ENCODE data around the gene IL19.

Gene IL19

DNA sequence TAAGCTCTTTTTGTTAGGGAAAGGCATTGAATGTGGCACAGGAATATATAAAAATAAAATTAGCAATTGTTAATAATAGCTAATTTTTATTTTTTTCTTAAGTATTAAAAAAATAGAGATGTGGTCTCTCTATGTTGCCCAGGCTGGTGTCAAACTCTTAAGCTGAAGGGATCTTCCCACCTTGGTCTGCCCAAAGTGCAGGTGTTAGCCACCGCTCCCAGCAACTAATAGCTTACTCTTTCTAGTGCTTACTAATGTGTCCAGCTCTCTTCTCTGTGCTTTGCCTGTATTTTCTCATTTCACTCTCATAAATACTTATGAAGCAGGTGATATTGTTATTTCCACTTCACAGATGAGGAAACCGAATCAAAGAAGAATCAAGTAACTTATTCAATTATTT lies 113.3 kb downstream of the IL19 start:
- no peak for ATAC-seq
- TF ChIP-seq OSR1 (CRISPR knock-in tag; IDR thresholded peaks at IDR 0.05) (no peak), ZNF565 (CRISPR knock-in tag; conservative IDR thresholded peaks at IDR 0.05; ENCODE audit: low read depth) (no peak), ZNF70 (CRISPR knock-in tag; IDR thresholded peaks at IDR 0.05) (no peak), PPARA (CRISPR knock-in tag; IDR thresholded peaks at IDR 0.05; ENCODE audit: borderline replicate concordance) (no peak), ZNF8 (CRISPR knock-in tag; IDR thresholded peaks at IDR 0.05) (no peak), ARNTL (CRISPR knock-in tag; IDR thresholded peaks at IDR 0.05; ENCODE audit: borderline replicate concordance, low read depth) (no peak), TCF4 (CRISPR knock-in tag; IDR thresholded peaks at IDR 0.05; ENCODE audit: borderline replicate concordance) (no peak), TOX (CRISPR knock-in tag; IDR thresholded peaks at IDR 0.05; ENCODE audit: borderline replicate concordance) (no peak), ISL1 (CRISPR knock-in tag; IDR thresholded peaks at IDR 0.05) (no peak), CSDC2 (CRISPR knock-in tag; IDR thresholded peaks at IDR 0.05) (no peak), ZFP3 (CRISPR knock-in tag; IDR thresholded peaks at IDR 0.05) (no peak)
- TF ChIP-seq, protein P1, sequence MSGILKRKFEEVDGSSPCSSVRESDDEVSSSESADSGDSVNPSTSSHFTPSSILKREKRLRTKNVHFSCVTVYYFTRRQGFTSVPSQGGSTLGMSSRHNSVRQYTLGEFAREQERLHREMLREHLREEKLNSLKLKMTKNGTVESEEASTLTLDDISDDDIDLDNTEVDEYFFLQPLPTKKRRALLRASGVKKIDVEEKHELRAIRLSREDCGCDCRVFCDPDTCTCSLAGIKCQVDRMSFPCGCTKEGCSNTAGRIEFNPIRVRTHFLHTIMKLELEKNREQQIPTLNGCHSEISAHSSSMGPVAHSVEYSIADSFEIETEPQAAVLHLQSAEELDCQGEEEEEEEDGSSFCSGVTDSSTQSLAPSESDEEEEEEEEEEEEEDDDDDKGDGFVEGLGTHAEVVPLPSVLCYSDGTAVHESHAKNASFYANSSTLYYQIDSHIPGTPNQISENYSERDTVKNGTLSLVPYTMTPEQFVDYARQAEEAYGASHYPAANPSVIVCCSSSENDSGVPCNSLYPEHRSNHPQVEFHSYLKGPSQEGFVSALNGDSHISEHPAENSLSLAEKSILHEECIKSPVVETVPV (CRISPR knock-in tag; IDR thresholded peaks at IDR 0.05), result no peak

DNA sequence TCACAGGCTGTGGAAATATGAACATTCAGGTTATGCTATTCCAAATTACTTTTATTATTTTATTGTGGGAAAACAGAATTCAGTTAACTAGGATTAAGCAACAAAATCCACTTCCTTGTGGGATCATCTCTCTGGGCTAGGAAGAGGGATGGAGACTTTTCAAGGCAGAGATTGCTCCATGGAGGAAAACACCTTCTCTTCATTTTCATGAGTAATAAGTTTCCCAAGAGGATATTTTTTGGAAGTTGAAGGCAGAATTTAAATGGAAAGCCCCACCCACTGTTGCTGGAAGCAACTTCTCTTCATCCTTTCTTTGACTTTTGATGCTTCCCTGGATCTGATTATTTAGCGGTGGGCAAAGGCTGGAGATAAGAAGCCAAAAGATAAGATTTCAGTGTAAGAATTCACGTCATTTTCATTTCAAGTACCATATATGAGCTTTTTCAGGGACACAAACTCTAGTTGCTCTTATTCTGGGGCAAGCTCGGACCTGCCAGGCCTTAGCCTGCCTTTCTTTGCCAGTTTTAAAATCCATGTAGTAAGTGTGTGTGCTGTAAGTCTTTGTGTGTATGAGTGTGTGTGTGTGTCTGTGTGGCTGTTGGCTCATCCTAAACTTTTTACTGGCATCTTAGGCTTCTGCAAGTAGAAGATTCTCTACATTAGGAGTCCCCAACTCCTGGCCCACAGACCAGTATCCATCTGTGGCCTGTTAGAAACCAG lies 114.9 kb downstream of the IL19 start:
- ATAC-seq, result no peak
- TF ChIP-seq BACH2 (CRISPR knock-in tag; IDR thresholded peaks at IDR 0.05; ENCODE audit: borderline replicate concordance) (no peak), ZFP3 (CRISPR knock-in tag; IDR thresholded peaks at IDR 0.05) (no peak), SNAI2 (CRISPR knock-in tag; IDR thresholded peaks at IDR 0.05) (no peak), OSR1 (CRISPR knock-in tag; IDR thresholded peaks at IDR 0.05) (no peak), PPARA (CRISPR knock-in tag; IDR thresholded peaks at IDR 0.05; ENCODE audit: borderline replicate concordance) (no peak), TSHZ2 (CRISPR knock-in tag; IDR thresholded peaks at IDR 0.05) (no peak), ESRRG (CRISPR knock-in tag; IDR thresholded peaks at IDR 0.05) (no peak), ZC3H10 (CRISPR knock-in tag; IDR thresholded peaks at IDR 0.05) (no peak), ISL1 (CRISPR knock-in tag; IDR thresholded peaks at IDR 0.05) (no peak), CSDC2 (CRISPR knock-in tag; IDR thresholded peaks at IDR 0.05) (no peak), TOX (CRISPR knock-in tag; IDR thresholded peaks at IDR 0.05; ENCODE audit: borderline replicate concordance) (no peak), ARNTL (CRISPR knock-in tag; IDR thresholded peaks at IDR 0.05; ENCODE audit: borderline replicate concordance, low read depth) (no peak), ZNF565 (CRISPR knock-in tag; conservative IDR thresholded peaks at IDR 0.05; ENCODE audit: low read depth) (no peak), CREB5 (CRISPR knock-in tag; IDR thresholded peaks at IDR 0.05; ENCODE audit: low read depth) (no peak), GLIS3 (CRISPR knock-in tag; IDR thresholded peaks at IDR 0.05) (no peak), ZNF70 (CRISPR knock-in tag; IDR thresholded peaks at IDR 0.05) (no peak), RARB (CRISPR knock-in tag; IDR thresholded peaks at IDR 0.05) (no peak)
- TF ChIP-seq, protein P1 (CRISPR knock-in tag; IDR thresholded peaks at IDR 0.05), result no peak
- TF ChIP-seq, protein P2, sequence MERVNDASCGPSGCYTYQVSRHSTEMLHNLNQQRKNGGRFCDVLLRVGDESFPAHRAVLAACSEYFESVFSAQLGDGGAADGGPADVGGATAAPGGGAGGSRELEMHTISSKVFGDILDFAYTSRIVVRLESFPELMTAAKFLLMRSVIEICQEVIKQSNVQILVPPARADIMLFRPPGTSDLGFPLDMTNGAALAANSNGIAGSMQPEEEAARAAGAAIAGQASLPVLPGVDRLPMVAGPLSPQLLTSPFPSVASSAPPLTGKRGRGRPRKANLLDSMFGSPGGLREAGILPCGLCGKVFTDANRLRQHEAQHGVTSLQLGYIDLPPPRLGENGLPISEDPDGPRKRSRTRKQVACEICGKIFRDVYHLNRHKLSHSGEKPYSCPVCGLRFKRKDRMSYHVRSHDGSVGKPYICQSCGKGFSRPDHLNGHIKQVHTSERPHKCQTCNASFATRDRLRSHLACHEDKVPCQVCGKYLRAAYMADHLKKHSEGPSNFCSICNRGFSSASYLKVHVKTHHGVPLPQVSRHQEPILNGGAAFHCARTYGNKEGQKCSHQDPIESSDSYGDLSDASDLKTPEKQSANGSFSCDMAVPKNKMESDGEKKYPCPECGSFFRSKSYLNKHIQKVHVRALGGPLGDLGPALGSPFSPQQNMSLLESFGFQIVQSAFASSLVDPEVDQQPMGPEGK (CRISPR knock-in tag; IDR thresholded peaks at IDR 0.05; ENCODE audit: borderline replicate concordance), result no peak
